Mesodermal cell (in vitro differentiated cells): ENCODE results near the gene PRM1.

Experiments
- H3K27ac ChIP-seq: 2 replicates; pipeline ENCODE4 v1.7.0; 2013; ENCODE audit warnings: mild to moderate bottlenecking, low read depth, low read length, moderate library complexity; ENCODE audit not compliant: severe bottlenecking
- H3K36me3 ChIP-seq: 2 replicates; pipeline ENCODE4 v1.7.1; 2013; ENCODE audit warnings: mild to moderate bottlenecking, low read length, moderate library complexity; ENCODE audit not compliant: control insufficient read depth, insufficient read depth
- H3K4me1 ChIP-seq: one replicate; pipeline ENCODE4 v1.7.1; 2013; ENCODE audit warnings: mild to moderate bottlenecking, low read length; ENCODE audit not compliant: insufficient read depth, control insufficient read depth, poor library complexity, severe bottlenecking
- H3K4me3 ChIP-seq: 2 replicates; pipeline ENCODE4 v1.7.0; 2013; ENCODE audit warnings: low read length, control low read depth, mild to moderate bottlenecking; ENCODE audit not compliant: insufficient read depth, poor library complexity, severe bottlenecking; ENCODE audit errors: extremely low read depth
- H3K9me3 ChIP-seq: 2 replicates; pipeline ENCODE4 v1.7.1; 2013; ENCODE audit warnings: mild to moderate bottlenecking, low read length, moderate library complexity; ENCODE audit not compliant: control insufficient read depth
- WGBS, 2 experiments: methylation state at CpG; one replicate each; pipeline ENCODE4 v1.1.5; 2013; ENCODE audit warnings: missing lambda C conversion rate in 2 of 2; ENCODE audit not compliant: insufficient coverage in 2 of 2; 5-methylcytosine and 5-hydroxymethylcytosine counted together

PRM1 gene

DNA sequence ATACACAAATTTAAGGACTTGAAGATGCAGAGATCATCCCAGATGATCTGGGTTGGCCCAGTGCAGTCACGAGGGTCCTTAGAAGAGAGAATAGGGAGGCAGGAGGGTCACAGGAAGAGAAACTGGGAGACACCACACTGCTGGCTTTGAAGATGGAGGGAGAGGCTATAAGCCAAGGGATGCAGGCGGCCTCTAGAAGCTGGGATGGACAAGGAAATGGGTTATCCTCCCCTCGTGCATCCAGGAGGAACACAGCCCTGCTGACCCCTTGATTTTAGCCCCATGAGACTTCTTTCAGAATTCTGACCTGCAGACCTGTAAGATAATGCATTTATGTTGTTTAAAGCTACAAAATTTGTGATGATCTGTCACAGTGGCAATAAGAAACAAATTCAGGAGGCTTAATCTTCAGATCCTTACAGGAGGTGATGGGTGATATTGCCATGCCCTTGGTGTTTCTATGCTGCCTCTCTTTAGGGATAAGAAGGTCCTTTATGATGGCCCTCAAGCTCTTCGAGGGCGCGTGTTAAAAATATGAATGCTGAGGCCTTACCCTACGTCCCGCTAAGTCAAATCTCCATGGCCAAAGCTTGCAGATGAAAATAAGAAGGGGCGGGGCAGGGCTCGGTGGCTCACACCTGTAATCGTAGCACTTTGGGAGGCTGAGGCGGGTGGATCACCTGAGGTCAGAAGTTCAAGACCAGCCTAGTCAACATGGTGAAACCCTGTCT is 3.4 kb downstream of the PRM1 start:
- no peak overlapping the region for H3K27ac ChIP-seq
- no peak overlapping the region for H3K4me3 ChIP-seq
- H3K9me3 ChIP-seq: no peaks in the 10 kb centered on the region
- WGBS, 2 experiments: 88 to 98% methylated on average over 10 to 11 of the region's 12 CpGs
- H3K36me3 ChIP-seq: no peaks in the 10 kb centered on the region
- peaks cover 4% of the 10 kb centered on the region for H3K4me1 ChIP-seq

GRCh38 chr16:11276896-11277593 is 4.1 kb downstream of the PRM1 start:
- Histone ChIP-seq H3K36me3 (no peaks in the 10 kb centered on the region), H3K4me3 (no peak overlapping the region), H3K27ac (no peak overlapping the region), H3K9me3 (no peaks in the 10 kb centered on the region), H3K4me1 (peaks cover 4% of the 10 kb centered on the region)
- WGBS, 2 experiments: 92 to 93% methylated on average over 5 to 7 of the region's 11 CpGs

DNA sequence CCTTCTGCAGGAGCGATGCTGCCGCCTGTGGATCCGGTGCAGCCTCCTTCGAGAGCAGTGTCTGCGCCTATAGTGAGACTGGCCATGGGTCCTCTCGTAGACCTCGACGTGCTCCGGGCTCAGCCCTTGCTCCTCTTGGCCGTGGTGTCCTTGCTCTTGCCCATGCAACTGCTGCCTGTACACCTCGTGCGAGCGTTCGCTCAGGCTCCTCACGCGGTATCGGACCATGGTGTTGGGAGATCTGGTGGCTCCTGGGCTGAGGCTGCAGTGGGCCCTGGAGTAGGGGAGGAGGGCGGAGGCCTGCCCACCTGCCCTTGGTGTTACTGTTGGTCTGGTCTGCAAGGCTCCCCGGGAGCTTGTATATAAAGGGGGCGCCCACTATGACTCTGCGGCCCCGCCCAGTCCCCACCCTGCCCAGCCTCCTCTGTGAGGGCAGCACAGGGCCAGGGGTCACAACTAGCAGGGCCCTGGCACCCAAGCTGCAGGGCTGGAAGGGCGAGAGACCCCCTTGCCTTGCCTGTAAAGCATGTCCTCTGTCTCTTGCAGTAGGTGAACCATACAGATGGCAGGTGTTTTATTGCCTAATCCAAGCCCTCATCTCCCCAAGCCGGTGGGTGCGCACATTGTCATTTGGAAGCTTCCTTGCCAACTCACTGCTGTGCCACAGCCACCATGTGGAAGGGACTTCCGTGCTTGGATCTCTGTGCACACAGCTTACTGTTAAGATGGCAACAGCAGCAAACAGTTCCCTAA is 4.8 kb downstream of the PRM1 start, which contains the start of gene PRM2:
PRM2 (minus strand) TSS at position 338 of the 753 bp plus-strand sequence; CDS start at position 228, 110 bp downstream.
- H3K9me3 ChIP-seq: no peaks in the 10 kb centered on the region
- 91 to 95% methylated on average over 17 to 26 of the region's 26 CpGs for WGBS, 2 experiments
- H3K4me1 ChIP-seq: peaks cover 4% of the 10 kb centered on the region
- no peak within 1 kb of the TSS for H3K4me3 ChIP-seq
- no peaks in the 10 kb centered on the region for H3K36me3 ChIP-seq
- no peak within 1 kb of the TSS for H3K27ac ChIP-seq

GRCh38 chr16:11274964-11275363 is 6.2 kb downstream of the PRM1 start:
- Histone ChIP-seq H3K4me1 (peaks cover 4% of the 10 kb centered on the region), H3K9me3 (no peaks in the 10 kb centered on the region), H3K27ac (no peak overlapping the region), H3K4me3 (no peak overlapping the region), H3K36me3 (no peaks in the 10 kb centered on the region)
- 92 to 94% methylated on average over 5 to 7 of the region's 7 CpGs for WGBS, 2 experiments

GRCh38 chr16:11273721-11274324 is 7.3 kb downstream of the PRM1 start:
- Histone ChIP-seq H3K36me3 (no peaks in the 10 kb centered on the region), H3K4me3 (no peak overlapping the region), H3K27ac (peak overlapping the region; percentile 85), H3K4me1 (peaks cover 4% of the 10 kb centered on the region), H3K9me3 (no peaks in the 10 kb centered on the region)
- 57 to 71% methylated on average over 1 of the region's 3 CpGs for WGBS, 2 experiments

DNA sequence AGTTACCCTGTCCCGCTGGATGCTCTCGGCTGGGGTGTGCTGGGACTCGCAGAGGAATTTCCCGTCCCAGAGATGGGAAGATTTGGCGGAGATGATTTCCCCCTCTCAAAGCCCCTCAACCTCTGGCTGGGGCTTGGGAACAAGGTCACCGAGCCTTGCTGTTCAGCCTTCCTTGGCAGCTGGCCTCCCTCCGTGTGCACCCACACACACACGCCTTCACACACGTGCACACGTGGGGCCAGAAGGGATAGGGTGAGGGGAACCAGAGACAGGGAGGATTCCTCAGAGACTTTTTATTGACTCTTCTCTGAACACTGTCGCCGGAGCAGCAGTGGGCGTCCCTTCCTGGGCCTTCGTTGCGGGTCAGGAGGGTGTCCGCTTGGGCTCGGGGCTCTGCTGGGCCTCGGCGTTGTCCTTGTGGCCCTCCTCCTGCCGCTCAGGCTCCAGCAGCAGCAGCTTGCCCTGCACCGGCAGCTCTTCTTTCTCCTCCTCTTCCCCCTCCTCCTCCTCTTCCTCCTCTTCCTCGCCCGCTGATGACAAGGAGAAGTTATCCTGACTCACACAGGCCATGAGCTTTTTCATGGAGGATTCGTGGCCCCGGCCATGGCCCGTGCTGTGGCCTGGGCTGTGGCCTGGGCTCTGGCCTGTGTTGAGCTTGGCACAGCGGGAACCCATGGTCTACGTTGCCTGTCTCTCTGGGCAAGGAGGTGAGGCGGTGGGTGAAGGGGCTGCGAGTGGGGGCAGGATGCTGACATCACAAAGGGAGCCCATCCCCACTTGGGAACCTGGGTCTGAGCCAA is 8.0 kb downstream of the PRM1 start, which contains the start of gene PRM3:
PRM3 (minus strand) TSS at position 709 of the 800 bp plus-strand sequence; CDS start at position 675, 34 bp downstream.
- Histone ChIP-seq H3K9me3 (no peaks in the 10 kb centered on the region), H3K36me3 (no peaks in the 10 kb centered on the region), H3K4me3 (no peak within 1 kb of the TSS), H3K27ac (peak within 1 kb of the TSS; percentile 85), H3K4me1 (peaks cover 4% of the 10 kb centered on the region)
- WGBS, 2 experiments: 85 to 90% methylated on average over 23 to 24 of the region's 30 CpGs

DNA sequence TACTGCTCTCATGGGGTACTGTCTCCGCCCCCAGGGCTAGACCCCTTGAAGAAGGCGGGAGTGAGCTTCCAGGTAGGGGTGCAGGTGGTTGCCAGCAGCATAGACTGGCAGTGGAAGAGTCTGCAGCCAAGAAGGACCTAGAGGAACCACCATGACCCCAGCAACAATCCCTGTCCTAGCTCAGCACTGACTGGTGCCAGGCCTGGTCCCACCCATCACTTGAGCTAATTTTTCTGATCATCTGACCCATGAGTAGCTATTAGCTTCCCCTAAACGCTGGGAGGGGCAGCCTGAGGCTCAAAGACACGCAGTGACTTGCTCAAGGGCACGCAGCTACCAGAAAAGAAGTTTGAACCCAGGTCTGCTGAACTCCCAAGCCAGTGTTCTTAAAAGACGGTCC is 8.6 kb downstream of the PRM1 start:
- 91 to 96% methylated on average over 5 of the region's 6 CpGs for WGBS, 2 experiments
- peaks cover 4% of the 10 kb centered on the region for H3K4me1 ChIP-seq

GRCh38 chr16:11271610-11272009 is 9.5 kb downstream of the PRM1 start:
- Histone ChIP-seq H3K9me3 (no peaks in the 10 kb centered on the region), H3K4me1 (peaks cover 4% of the 10 kb centered on the region), H3K27ac (no peak overlapping the region), H3K36me3 (no peaks in the 10 kb centered on the region), H3K4me3 (no peak overlapping the region)
- 90 to 95% methylated on average over 3 to 10 of the region's 10 CpGs for WGBS, 2 experiments

More for the DNA sequence above, 8.6 kb downstream of the PRM1 start:
- H3K9me3 ChIP-seq: no peaks in the 10 kb centered on the region
- H3K4me3 ChIP-seq: no peak overlapping the region
- no peaks in the 10 kb centered on the region for H3K36me3 ChIP-seq
- no peak overlapping the region for H3K27ac ChIP-seq

DNA sequence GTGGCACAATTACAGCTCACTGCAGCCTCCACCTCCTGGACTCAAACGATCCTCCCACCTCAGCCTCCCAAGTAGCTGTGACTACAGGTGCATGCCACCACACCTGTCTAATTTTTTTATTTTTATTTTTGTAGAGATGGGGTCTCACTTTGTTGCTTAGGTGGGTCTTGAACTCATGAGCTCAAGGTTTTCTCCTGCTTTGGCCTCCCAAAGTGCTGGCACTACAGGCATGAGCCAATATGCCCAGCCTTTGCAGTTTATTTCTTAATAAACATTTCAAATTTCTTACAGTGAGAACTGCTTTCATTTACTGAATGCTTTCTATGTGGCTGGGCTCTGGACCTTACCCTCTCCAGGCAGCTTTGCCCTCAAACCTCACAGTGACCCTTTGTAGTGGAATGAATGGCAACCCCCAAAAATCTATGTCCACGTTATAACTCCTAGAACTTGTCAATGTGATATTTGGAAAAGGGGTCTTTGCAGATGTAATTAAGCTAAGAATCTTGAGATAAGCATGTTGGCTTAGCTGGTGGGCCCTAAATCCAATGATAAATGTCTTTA is 10.4 kb downstream of the PRM1 start:
- 100% methylated on average over 1 of the region's 2 CpGs for WGBS, 2 experiments
- H3K4me1 ChIP-seq: peaks cover 4% of the 10 kb centered on the region
- no peak overlapping the region for H3K27ac ChIP-seq
- H3K4me3 ChIP-seq: no peak overlapping the region
- no peaks in the 10 kb centered on the region for H3K36me3 ChIP-seq
- H3K9me3 ChIP-seq: no peaks in the 10 kb centered on the region
